Measurements from ENCODE around the gene GPR15LG. TPM values are rescaled to one million over a fixed set of nuclear protein-coding genes. Genes with fewer than 3 reads are reported as not detected.

Gene GPR15LG
- total RNA-seq, 1 donor from 2014 or later, result 98.0 TPM

DNA sequence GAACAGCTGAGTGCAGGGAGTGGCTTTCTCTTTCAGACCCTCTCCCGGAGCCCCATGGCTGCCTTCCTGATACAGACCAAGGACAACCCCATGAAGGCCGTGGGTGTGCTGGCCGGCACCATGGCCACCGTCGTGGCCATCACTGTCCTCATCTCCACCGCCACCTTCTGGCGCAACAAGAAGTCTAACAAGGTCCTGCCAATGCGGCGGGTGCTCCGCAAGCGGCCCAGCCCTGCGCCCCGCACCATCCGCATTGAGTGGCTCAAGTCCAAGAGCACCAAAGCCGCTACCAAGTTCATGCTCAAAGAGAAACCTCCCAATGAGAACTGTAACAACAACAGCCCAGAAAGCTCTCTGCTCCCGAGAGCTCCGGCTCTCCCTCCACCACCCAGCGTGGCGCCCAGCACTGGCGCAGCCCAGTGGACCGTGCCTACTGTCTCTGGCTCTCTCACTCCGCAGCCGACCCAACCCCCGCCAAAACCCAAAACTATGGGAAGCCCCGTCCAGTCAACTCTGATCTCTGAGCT, 40.5 kb downstream of the GPR15LG start:
- no peak for DNase-seq (ENCODE audit: extremely low spot score in 2 of 2)
- Histone ChIP-seq H3K9me3 (no peaks in the 10 kb centered on the region), H3K27me3 (no peaks in the 10 kb centered on the region), H3K27ac (no peak overlapping the region), H3K4me3 (no peak overlapping the region), H3K36me3 (no peaks in the 10 kb centered on the region), H3K4me1 (no peaks in the 10 kb centered on the region)
- TF ChIP-seq POLR2A (IDR thresholded peaks at IDR 0.05) (no peak), POLR2AphosphoS5 (IDR thresholded peaks at IDR 0.05; ENCODE audit: insufficient read depth in 1 of 2, low read depth in 1 of 2) (no peak)
- TF ChIP-seq, protein P1, sequence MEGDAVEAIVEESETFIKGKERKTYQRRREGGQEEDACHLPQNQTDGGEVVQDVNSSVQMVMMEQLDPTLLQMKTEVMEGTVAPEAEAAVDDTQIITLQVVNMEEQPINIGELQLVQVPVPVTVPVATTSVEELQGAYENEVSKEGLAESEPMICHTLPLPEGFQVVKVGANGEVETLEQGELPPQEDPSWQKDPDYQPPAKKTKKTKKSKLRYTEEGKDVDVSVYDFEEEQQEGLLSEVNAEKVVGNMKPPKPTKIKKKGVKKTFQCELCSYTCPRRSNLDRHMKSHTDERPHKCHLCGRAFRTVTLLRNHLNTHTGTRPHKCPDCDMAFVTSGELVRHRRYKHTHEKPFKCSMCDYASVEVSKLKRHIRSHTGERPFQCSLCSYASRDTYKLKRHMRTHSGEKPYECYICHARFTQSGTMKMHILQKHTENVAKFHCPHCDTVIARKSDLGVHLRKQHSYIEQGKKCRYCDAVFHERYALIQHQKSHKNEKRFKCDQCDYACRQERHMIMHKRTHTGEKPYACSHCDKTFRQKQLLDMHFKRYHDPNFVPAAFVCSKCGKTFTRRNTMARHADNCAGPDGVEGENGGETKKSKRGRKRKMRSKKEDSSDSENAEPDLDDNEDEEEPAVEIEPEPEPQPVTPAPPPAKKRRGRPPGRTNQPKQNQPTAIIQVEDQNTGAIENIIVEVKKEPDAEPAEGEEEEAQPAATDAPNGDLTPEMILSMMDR (IDR thresholded peaks at IDR 0.05), result no peak
- intact Hi-C loops (cut with DNase I), result no loop called here

DNA sequence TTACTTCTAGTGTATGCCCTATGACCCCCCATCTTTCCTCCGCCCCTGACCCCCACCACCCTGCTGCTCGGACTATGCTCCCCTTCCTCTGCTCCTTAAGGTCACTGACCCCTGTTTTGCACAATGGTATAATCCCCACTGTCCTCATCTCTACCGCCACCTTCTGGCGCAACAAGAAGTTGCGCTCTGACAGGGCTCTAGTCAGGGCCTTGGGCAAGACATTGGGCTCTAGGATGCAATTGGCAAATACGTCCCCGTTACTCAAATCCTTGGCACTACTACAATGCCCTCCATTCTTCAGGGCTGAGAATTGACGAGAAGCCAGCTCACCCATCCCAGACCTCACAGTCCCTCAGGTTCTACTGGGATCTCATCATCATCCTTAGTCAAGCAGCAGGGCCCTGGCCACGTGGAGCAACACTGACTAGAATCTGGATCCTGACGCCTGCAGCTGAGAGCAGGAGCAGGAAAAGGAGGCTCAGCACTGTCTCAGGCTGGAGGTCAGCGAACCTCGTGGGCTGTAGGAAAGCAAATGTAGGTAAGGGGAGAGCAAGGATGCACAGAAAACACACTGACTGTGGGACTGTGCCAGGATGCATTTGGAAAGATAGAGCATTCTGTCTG, 41.1 kb downstream of the GPR15LG start:
- TF ChIP-seq POLR2A (IDR thresholded peaks at IDR 0.05) (no peak), POLR2AphosphoS5 (IDR thresholded peaks at IDR 0.05; ENCODE audit: insufficient read depth in 1 of 2, low read depth in 1 of 2) (no peak)
- TF ChIP-seq, protein P1 (IDR thresholded peaks at IDR 0.05), result no peak
- H3K36me3 ChIP-seq, result no peaks in the 10 kb centered on the region
- intact Hi-C loops (cut with DNase I), result no loop called here
- DNase-seq (ENCODE audit: extremely low spot score in 2 of 2), result no peak
- no peak overlapping the region for H3K27ac ChIP-seq
- H3K27me3 ChIP-seq, result no peaks in the 10 kb centered on the region
- H3K4me3 ChIP-seq, result no peak overlapping the region
- H3K4me1 ChIP-seq, result no peaks in the 10 kb centered on the region
- H3K9me3 ChIP-seq, result no peaks in the 10 kb centered on the region

DNA sequence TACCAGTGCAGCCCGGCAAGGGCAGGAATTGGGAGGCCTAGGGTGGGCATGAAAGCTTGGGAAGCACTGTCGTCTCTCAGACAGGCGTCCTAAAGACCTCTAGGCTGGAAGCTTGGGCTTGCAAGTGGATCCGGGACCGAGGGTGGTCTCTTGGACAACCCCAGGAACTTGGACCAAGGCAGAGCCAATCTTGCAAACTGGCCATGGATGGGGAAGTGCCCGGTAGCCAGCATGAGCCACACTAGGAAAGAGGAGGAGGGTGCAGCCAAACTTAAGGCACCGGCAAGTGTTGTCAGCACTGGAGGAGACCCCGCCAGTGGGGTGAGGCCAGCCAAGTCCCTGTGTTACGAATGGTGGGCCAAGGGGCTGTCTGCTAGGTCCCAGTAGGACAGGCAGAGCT, 43.2 kb downstream of the GPR15LG start:
- TF ChIP-seq, protein P1 (IDR thresholded peaks at IDR 0.05), result no peak
- Histone ChIP-seq H3K36me3 (no peaks in the 10 kb centered on the region), H3K27me3 (no peaks in the 10 kb centered on the region), H3K4me1 (no peaks in the 10 kb centered on the region), H3K9me3 (no peaks in the 10 kb centered on the region), H3K4me3 (no peak overlapping the region), H3K27ac (no peak overlapping the region)
- intact Hi-C loops (cut with DNase I), result no loop called here
- DNase-seq (ENCODE audit: extremely low spot score in 2 of 2), result no peak

DNA sequence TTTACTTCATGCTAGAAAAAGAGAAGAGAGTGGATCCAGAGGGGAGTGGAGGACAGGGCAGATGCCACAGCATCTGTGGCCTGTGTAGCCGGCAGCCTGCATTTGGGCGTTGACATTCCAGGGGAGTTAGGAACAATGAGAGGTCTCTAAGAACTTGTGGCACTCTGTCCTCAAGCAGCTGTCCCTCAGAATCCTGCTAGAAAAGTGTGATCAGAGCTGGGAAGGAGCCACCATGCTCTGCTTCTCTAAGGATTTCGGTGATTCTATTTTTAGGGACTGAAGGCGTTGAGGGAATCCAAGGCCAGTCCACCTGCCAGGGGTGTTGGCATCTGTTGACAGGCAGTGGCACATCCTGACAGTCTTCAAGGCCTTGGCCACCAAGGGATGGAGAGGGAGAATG, 44.1 kb downstream of the GPR15LG start:
- no peak overlapping the region for H3K4me3 ChIP-seq
- H3K4me1 ChIP-seq, result no peaks in the 10 kb centered on the region
- DNase-seq (ENCODE audit: extremely low spot score in 2 of 2), result no peak
- intact Hi-C loops (cut with DNase I), result no loop called here
- no peaks in the 10 kb centered on the region for H3K36me3 ChIP-seq
- no peaks in the 10 kb centered on the region for H3K27me3 ChIP-seq
- no peak for TF ChIP-seq POLR2AphosphoS5 (IDR thresholded peaks at IDR 0.05; ENCODE audit: insufficient read depth in 1 of 2, low read depth in 1 of 2)
- no peaks in the 10 kb centered on the region for H3K9me3 ChIP-seq
- no peak overlapping the region for H3K27ac ChIP-seq

GRCh38 chr10:84221916-84222315, 48.3 kb downstream of the GPR15LG start:
- TF ChIP-seq POLR2AphosphoS5 (IDR thresholded peaks at IDR 0.05; ENCODE audit: insufficient read depth in 1 of 2, low read depth in 1 of 2) (no peak), POLR2A (IDR thresholded peaks at IDR 0.05) (no peak)
- TF ChIP-seq, protein P1 (IDR thresholded peaks at IDR 0.05), result no peak
- no peaks in the 10 kb centered on the region for H3K27me3 ChIP-seq
- no peak overlapping the region for H3K4me3 ChIP-seq
- H3K4me1 ChIP-seq, result no peaks in the 10 kb centered on the region
- intact Hi-C loops (cut with DNase I), result no loop called here
- no peaks in the 10 kb centered on the region for H3K9me3 ChIP-seq
- no peak overlapping the region for H3K27ac ChIP-seq
- H3K36me3 ChIP-seq, result no peaks in the 10 kb centered on the region
- no peak for DNase-seq (ENCODE audit: extremely low spot score in 2 of 2)
